AML-193 (cell line): ENCODE measurements around the gene MAN2A2.
A peak's percentile ranks its signal among the peaks of the same experiment; 100 is the strongest.
"Not testable (repeated sequence)": the region's sequence is repeated elsewhere in the genome, so short reads cannot be mapped to it uniquely, and the experiment has no call there.

Experiments
- DNase-seq, 2 experiments: peaks; one replicate each; lab custom pipeline; 2025; lab: John Stamatoyannopoulos, UW

MAN2A2 gene

GRCh38 chr15:90883976-90884718 is 19.0 kb upstream of the MAN2A2 start, which contains the start of gene FES:
FES (plus strand) TSS chr15:90884504; CDS start chr15:90885046, 542 bp downstream.
- peak; percentile 31 to 46 for DNase-seq

GRCh38 chr15:90884719-90885431 is 18.2 kb upstream of the MAN2A2 start:
- DNase-seq = no peak

GRCh38 chr15:90885432-90886290 is 17.4 kb upstream of the MAN2A2 start:
- peak; percentile 87 to 94 for DNase-seq

GRCh38 chr15:90886291-90886614 is 16.8 kb upstream of the MAN2A2 start:
- DNase-seq = no peak

GRCh38 chr15:90887037-90887481 is 16.0 kb upstream of the MAN2A2 start:
- DNase-seq = no peak

GRCh38 chr15:90889313-90889730 is 13.8 kb upstream of the MAN2A2 start:
- DNase-seq = no peak

- DNase-seq = no peak
These were observed 13.2 kb upstream of the MAN2A2 start for GRCh38 chr15:90889736-90890456.

GRCh38 chr15:90890839-90891238 is 12.3 kb upstream of the MAN2A2 start:
- no peak for DNase-seq

- no peak for DNase-seq
These were observed 11.7 kb upstream of the MAN2A2 start for GRCh38 chr15:90891346-90891949.

- no peak for DNase-seq
These were observed 11.1 kb upstream of the MAN2A2 start for GRCh38 chr15:90892023-90892422.

GRCh38 chr15:90892498-90893174 is 10.5 kb upstream of the MAN2A2 start:
- no peak for DNase-seq

GRCh38 chr15:90893175-90894090 is 9.7 kb upstream of the MAN2A2 start:
- DNase-seq = no peak

- peak in 1 of 2 experiments; percentile 17 for DNase-seq
These were observed 7.5 kb upstream of the MAN2A2 start for GRCh38 chr15:90895571-90896117.

GRCh38 chr15:90897131-90897655 is 5.9 kb upstream of the MAN2A2 start:
- not testable (repeated sequence) for DNase-seq

GRCh38 chr15:90901175-90902039 is 1.7 kb upstream of the MAN2A2 start:
- no peak for DNase-seq

GRCh38 chr15:90902040-90902839 is 862 bp upstream of the MAN2A2 start:
- DNase-seq = peak; percentile 83 to 84
